Cardiac muscle cell (in vitro differentiated cells and primary cell): ENCODE measurements around the gene PHLDA1. TPM values are rescaled to one million over a fixed set of nuclear protein-coding genes. Genes with fewer than 3 reads are reported as not detected.

Experiments used
- DNase-seq, 2 donors: peaks; one replicate each; pipeline versions ENCODE4 v3.0.0 to v3.0.0-alpha.2; 2010 to 2017; ENCODE audit warnings: low read depth in 1 of 2, low spot score in 1 of 2
- H3K27ac ChIP-seq: fragments of 200-600 bp; sonication (generic); 2 replicates; pipeline ENCODE4 v1.5.1; 2016
- H3K27me3 ChIP-seq: fragments of 200-600 bp; sonication (generic); 2 replicates; pipeline ENCODE4 v1.6.0; 2016; ENCODE audit warnings: control low read depth
- H3K36me3 ChIP-seq: fragments of 200-600 bp; sonication (generic); 2 replicates; pipeline ENCODE4 v1.5.1; 2016; ENCODE audit warnings: control low read depth
- H3K4me1 ChIP-seq: fragments of 200-600 bp; sonication (generic); 2 replicates; pipeline ENCODE4 v1.8.1; 2017; ENCODE audit warnings: low read depth, mild to moderate bottlenecking, mixed run types
- H3K4me3 ChIP-seq: fragments of 200-600 bp; sonication (generic); 2 replicates; pipeline ENCODE4 v1.5.1; 2016; ENCODE audit warnings: mild to moderate bottlenecking
- H3K9me3 ChIP-seq: fragments of 200-600 bp; sonication (generic); 2 replicates; pipeline ENCODE4 v1.5.1; 2017; ENCODE audit warnings: low read depth, mild to moderate bottlenecking, control low read depth
- polyA plus RNA-seq: library from polyadenylated mRNA; unstranded; fragments of >200 nt; fragmentation: Nextera tagmentation; extraction: Ambion mirVana; gene quantifications from 2 replicates; pipeline ENCODE4 v1.2.1, GENCODE V29; 2016
- total RNA-seq: library from RNA; depleted of rRNA; stranded (reverse); fragments of >200 nt; gene quantifications from 2 replicates; pipeline ENCODE4 v1.2.3, GENCODE V29; 2016
- TF ChIP-seq, protein P1 (sequence below): IDR thresholded peaks from 2 replicates; pipeline ENCODE4 v1.5.1; 2012; ENCODE audit warnings: low read depth, mild to moderate bottlenecking, low read length

PHLDA1 gene
- total and polyA plus RNA-seq, 2 experiments from 2014 or later, result 5.8 to 8.1 TPM

DNA sequence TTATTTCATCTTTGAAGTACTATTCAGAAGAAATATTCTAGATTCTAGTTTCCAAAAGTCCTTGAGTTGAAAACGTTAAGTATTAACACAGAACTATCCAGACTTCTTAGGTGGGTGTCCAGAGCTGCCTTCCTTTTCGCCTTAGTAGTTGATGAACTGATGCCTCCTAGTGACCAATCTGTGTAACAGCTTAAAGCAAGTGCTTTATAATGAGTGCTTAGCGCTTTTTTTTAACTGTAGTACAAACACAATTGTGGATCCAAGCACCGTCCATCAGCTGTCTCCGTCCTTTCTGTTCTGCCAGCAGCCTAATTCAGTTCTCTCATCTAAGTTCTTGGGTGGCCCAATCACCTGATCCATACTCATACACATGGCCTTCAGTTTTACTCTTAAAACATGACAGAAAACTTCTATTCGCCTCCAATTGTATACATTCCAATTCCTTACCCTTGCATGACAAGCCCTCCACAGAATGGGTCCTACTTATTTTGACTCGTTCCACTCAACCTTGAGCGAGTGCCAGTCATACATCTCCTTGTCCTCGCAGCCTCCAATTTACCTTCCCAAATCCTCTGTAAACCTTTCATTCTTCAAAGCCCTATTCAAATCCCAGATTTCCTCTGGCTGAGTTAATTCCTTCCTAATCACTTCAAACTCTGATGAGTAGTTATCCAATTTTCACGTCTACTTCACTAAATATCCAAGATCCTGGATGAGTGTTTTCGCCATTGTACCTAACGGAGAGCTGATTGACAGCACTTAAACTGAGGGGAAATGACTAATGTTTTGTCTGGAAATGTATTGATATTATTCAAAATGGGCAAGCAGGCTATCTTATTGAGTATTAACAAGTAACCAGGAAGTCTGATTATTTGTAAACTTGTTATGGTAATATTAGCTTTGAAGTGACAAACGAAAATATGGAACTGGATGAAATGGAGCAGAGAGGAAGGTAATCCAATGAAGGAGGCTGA, 5.8 kb upstream of the PHLDA1 start:
- peak; percentile 78 to 91 for DNase-seq
- no peak overlapping the region for H3K27ac ChIP-seq
- TF ChIP-seq, protein P1, sequence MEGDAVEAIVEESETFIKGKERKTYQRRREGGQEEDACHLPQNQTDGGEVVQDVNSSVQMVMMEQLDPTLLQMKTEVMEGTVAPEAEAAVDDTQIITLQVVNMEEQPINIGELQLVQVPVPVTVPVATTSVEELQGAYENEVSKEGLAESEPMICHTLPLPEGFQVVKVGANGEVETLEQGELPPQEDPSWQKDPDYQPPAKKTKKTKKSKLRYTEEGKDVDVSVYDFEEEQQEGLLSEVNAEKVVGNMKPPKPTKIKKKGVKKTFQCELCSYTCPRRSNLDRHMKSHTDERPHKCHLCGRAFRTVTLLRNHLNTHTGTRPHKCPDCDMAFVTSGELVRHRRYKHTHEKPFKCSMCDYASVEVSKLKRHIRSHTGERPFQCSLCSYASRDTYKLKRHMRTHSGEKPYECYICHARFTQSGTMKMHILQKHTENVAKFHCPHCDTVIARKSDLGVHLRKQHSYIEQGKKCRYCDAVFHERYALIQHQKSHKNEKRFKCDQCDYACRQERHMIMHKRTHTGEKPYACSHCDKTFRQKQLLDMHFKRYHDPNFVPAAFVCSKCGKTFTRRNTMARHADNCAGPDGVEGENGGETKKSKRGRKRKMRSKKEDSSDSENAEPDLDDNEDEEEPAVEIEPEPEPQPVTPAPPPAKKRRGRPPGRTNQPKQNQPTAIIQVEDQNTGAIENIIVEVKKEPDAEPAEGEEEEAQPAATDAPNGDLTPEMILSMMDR, result peak; percentile 83

DNA sequence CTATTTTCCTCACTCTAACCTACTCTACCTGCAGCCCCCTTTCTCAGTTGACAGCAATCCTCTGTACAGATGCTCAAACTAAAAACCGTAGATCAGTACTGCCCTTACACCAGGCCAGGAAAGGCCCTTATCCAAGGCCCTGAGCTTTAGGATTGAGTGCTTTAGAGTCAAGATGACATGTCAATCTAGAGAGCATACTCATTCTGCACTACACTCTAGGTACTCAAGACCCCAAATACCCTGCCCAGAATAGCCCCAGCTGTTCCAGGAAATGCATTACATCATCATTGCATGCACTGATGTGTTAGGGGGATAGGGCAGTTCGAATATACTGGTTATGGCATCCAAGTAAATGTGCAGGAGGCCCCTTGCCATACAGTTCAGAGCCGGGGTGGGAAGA, 3.5 kb upstream of the PHLDA1 start:
- peak in 1 of 2 donors; percentile 74 for DNase-seq
- Histone ChIP-seq H3K4me1 (peaks cover 22% of the 10 kb centered on the region), H3K27me3 (no peaks in the 10 kb centered on the region), H3K27ac (peak overlapping the region; percentile 44), H3K4me3 (no peak overlapping the region), H3K36me3 (no peaks in the 10 kb centered on the region), H3K9me3 (no peaks in the 10 kb centered on the region)
- TF ChIP-seq, protein P1, result no peak

More for the DNA sequence above, 5.8 kb upstream of the PHLDA1 start:
- Histone ChIP-seq H3K27me3 (no peaks in the 10 kb centered on the region), H3K36me3 (no peaks in the 10 kb centered on the region), H3K4me3 (no peak overlapping the region), H3K9me3 (no peaks in the 10 kb centered on the region), H3K4me1 (peaks cover 22% of the 10 kb centered on the region)

DNA sequence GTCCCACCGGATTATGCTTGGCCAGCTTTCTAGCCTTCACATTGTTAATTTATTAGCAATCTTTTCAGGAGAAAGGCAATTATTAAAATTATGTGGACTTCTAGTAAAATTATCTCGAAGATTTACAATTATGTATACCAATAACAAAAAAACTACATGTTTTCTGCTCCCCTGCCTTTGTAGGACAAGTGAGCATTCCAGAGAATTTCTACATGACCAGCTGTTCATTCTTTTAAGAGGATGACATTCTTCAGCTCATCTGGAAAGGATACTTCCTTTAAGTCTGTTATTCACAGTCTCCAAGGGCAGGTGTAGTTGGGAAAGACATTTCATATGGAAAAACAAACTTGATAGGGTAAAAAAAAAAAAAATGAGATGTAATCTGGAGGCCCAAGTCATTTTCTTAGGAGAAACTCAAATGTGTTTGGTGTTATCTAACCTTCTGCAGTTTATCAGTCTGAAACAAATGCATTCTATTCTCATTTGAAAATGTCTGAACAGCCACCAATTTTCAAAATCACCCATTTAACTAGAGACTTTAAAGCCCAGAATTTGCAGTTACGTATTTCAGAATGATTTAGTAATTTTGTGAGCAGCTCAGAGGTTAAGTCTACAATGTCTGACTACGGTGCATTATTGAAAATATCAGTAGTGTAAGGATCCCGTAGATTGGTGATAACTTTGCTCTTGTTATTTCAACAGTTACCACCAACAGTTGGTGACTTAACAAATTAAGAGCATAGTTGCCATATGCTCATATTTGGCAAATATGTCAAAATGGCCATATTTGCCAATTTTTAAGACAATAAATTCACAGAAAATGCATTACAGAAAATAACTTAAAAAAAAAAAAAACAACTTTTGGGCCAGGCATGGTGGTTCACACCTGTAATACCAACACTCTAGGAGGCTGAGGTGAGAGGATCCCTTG, 1.8 kb upstream of the PHLDA1 start:
- Histone ChIP-seq H3K36me3 (no peaks in the 10 kb centered on the region), H3K27me3 (no peaks in the 10 kb centered on the region), H3K4me3 (no peak overlapping the region), H3K4me1 (peaks cover 32% of the 10 kb centered on the region), H3K27ac (peak overlapping the region; percentile 92), H3K9me3 (no peaks in the 10 kb centered on the region)
- DNase-seq, result peak in 1 of 2 donors; percentile 56
- TF ChIP-seq, protein P1, result no peak

DNA sequence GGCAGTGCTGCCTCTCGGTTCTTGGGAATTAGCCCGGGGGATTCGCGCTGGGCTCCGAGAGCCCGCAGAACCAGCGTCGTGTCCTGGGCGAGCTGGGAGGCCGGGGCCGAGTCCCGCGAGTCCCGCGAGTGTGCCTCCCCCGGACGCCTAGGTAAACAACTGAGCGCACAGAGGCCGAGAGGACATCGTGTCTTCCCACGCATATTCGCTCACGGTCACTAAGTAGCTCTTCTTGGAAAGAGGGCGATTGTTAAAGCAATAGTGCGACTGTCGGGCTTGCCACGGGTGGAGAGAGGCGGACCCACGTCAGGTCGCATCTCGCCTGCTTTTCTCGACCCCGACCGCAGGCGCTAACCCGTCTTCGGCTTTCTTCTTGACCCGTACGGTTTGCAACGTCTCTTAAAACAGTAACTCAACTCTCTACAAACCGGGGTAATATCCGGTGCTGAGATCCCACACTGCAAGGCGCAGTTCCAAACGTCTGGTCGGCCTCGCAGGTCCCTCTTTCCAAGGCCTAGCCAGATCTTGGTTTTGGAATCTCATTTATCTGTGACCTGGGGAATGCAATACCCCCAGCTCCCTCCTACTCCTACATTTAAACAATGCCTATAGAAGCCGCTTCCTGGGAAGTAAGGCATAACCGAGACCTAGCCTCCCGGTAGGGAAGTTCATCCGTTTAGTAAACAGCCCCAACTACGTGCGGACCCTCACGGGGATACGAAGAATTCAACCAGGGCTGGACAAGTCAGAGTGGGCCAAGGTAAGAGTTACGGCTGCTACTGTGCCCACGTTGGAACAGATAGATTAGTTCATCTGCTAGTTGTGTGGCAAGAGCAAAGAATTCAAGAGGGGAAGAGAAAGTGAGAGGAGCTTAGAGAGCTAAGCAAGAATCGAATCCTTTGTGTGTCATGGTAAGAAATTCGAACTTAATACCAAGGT, 736 bp upstream of the PHLDA1 start:
- peak overlapping the region; percentile 82 for H3K4me3 ChIP-seq
- no peaks in the 10 kb centered on the region for H3K36me3 ChIP-seq
- no peaks in the 10 kb centered on the region for H3K9me3 ChIP-seq
- no peaks in the 10 kb centered on the region for H3K27me3 ChIP-seq
- TF ChIP-seq, protein P1, result no peak
- peak; percentile 45 to 79 for DNase-seq
- peaks cover 34% of the 10 kb centered on the region for H3K4me1 ChIP-seq
- H3K27ac ChIP-seq, result peak overlapping the region; percentile 92
